Occipital lobe (tissue), 2 donors: Measurements from ENCODE around the gene USP3. TPM values are rescaled to one million over a fixed set of nuclear protein-coding genes. Genes with fewer than 3 reads are reported as not detected.

Experiments used
- DNase-seq: peaks from one replicate; lab custom pipeline; 2025; lab: John Stamatoyannopoulos, UW
- total RNA-seq: library from RNA; depleted of rRNA; stranded (reverse); fragments of >200 nt; gene quantifications from one replicate; pipeline ENCODE4 v1.2.3, GENCODE V29; 2014

USP3 gene
- total RNA-seq, 1 donor from 2014 or later: 86.4 TPM

- DNase-seq: no peak
Observed at GRCh38 chr15:63593705-63594671, 89.6 kb downstream of the USP3 start.

- no peak for DNase-seq
Observed at GRCh38 chr15:63595065-63595464, 90.7 kb downstream of the USP3 start.

- DNase-seq: no peak
Observed at GRCh38 chr15:63595688-63596087, 91.3 kb downstream of the USP3 start.

- no peak for DNase-seq
Observed at GRCh38 chr15:63596676-63597037, 92.3 kb downstream of the USP3 start.

- no peak for DNase-seq
Observed at GRCh38 chr15:63597038-63597790, 92.8 kb downstream of the USP3 start, which contains the start of gene FBXL22. Gene FBXL22, plus strand, starts transcription at chr15:63597387. Its CDS starts 6 bp downstream, at chr15:63597393.

GRCh38 chr15:63597821-63598220, 93.4 kb downstream of the USP3 start:
- DNase-seq: no peak

- no peak for DNase-seq
Observed at GRCh38 chr15:63598473-63599400, 94.3 kb downstream of the USP3 start.

- DNase-seq: no peak
Observed at GRCh38 chr15:63599401-63600000, 95.1 kb downstream of the USP3 start.

- no peak for DNase-seq
Observed at GRCh38 chr15:63600001-63600615, 95.7 kb downstream of the USP3 start.

- peak; percentile 81 for DNase-seq
Observed at GRCh38 chr15:63600616-63601025, 96.2 kb downstream of the USP3 start.

- DNase-seq: no peak
Observed at GRCh38 chr15:63601026-63601703, 96.8 kb downstream of the USP3 start.

GRCh38 chr15:63601704-63602185, 97.4 kb downstream of the USP3 start:
- DNase-seq: no peak

GRCh38 chr15:63602595-63602994, 98.2 kb downstream of the USP3 start:
- DNase-seq: no peak

GRCh38 chr15:63603516-63603915, 99.1 kb downstream of the USP3 start:
- no peak for DNase-seq

GRCh38 chr15:63604281-63604680, 99.9 kb downstream of the USP3 start:
- no peak for DNase-seq

- no peak for DNase-seq
Observed at GRCh38 chr15:63605036-63605435, 100.6 kb downstream of the USP3 start.

GRCh38 chr15:63605816-63606215, 101.4 kb downstream of the USP3 start:
- no peak for DNase-seq

GRCh38 chr15:63606308-63606707, 101.9 kb downstream of the USP3 start:
- no peak for DNase-seq

GRCh38 chr15:63608989-63609388, 104.6 kb downstream of the USP3 start:
- DNase-seq: no peak

- no peak for DNase-seq
Observed at GRCh38 chr15:63609448-63609847, 105.1 kb downstream of the USP3 start.
